Common myeloid progenitor, CD34-positive (primary cell): ENCODE data around the gene PEAK1.

Source experiments
- CTCF ChIA-PET: fragments of 350-600 bp; sonication (Branson Sonifier 250); formaldehyde crosslinking; loops from one replicate; lab custom pipeline; 2021; ENCODE audit warnings: antibody characterized with exemption; lab: Charles Lee
- POLR2A ChIA-PET: fragments of 350-600 bp; sonication (Branson Sonifier 250); formaldehyde crosslinking; loops from one replicate; lab custom pipeline; 2021; ENCODE audit warnings: antibody characterized with exemption; lab: Charles Lee
- DNase-seq, 3 donors: peaks; one replicate each; pipeline versions ENCODE4 v3.0.0 to v3.0.0-alpha.2; 2013
- H3K27ac ChIP-seq, 2 experiments: 1 replicate in 1 of 2; 2 replicates in 1 of 2; pipeline ENCODE4 v1.7.0; 2013; ENCODE audit warnings: inconsistent platforms in 2 of 2, low read length in 2 of 2, mild to moderate bottlenecking in 2 of 2, low read depth in 1 of 2, moderate library complexity in 1 of 2; ENCODE audit not compliant: severe bottlenecking in 2 of 2, insufficient read depth in 1 of 2, poor library complexity in 1 of 2
- H3K27me3 ChIP-seq, 5 experiments: replicated peaks in 2 of 5; 1 replicate in 3 of 5; 2 replicates in 2 of 5; pipeline versions ENCODE4 v1.6.1 to v1.7.0; 2013; ENCODE audit warnings: low read length in 4 of 5, mild to moderate bottlenecking in 2 of 5, moderate library complexity in 2 of 5, inconsistent platforms in 1 of 5; ENCODE audit not compliant: insufficient read depth in 5 of 5, control insufficient read depth in 4 of 5
- H3K36me3 ChIP-seq, 4 experiments: 1 replicate in 2 of 4; 2 replicates in 2 of 4; pipeline versions ENCODE4 v1.6.1 to v1.7.0; 2013; ENCODE audit warnings: low read length in 3 of 4, control low read depth in 1 of 4, mild to moderate bottlenecking in 1 of 4; ENCODE audit not compliant: control insufficient read depth in 4 of 4, insufficient read depth in 4 of 4
- H3K4me1 ChIP-seq, 4 experiments: 1 replicate in 3 of 4; 2 replicates in 1 of 4; pipeline versions ENCODE4 v1.6.1 to v1.7.1; 2013; ENCODE audit warnings: low read length in 3 of 4, mild to moderate bottlenecking in 3 of 4, control low read depth in 1 of 4, inconsistent platforms in 1 of 4, moderate library complexity in 1 of 4; ENCODE audit not compliant: control insufficient read depth in 4 of 4, insufficient read depth in 4 of 4; ENCODE audit errors: control extremely low read depth in 1 of 4
- H3K4me3 ChIP-seq, 7 experiments: 1 replicate in 4 of 7; 2 replicates in 3 of 7; pipeline versions ENCODE4 v1.5.1 to v1.7.0; 2013; ENCODE audit warnings: mild to moderate bottlenecking in 7 of 7, low read length in 6 of 7, moderate library complexity in 6 of 7, inconsistent platforms in 2 of 7, low read depth in 2 of 7, control low read depth in 1 of 7; ENCODE audit not compliant: insufficient read depth in 4 of 7, control insufficient read depth in 1 of 7; ENCODE audit errors: extremely low read depth in 1 of 7
- H3K9me3 ChIP-seq, 5 experiments: 1 replicate in 4 of 5; 2 replicates in 1 of 5; pipeline versions ENCODE4 v1.6.1 to v1.7.1; 2013; ENCODE audit warnings: low read length in 4 of 5, mild to moderate bottlenecking in 2 of 5, inconsistent platforms in 1 of 5, low read depth in 1 of 5, moderate library complexity in 1 of 5; ENCODE audit not compliant: control insufficient read depth in 4 of 5, insufficient read depth in 2 of 5; ENCODE audit errors: control extremely low read depth in 1 of 5
- WGBS: methylation state at CpG from one replicate; pipeline ENCODE4 v1.1.5; 2013; ENCODE audit not compliant: insufficient coverage; 5-methylcytosine and 5-hydroxymethylcytosine counted together

The PEAK1 gene

GRCh38 chr15:77067691-77068367 lies 352.1 kb downstream of the PEAK1 start:
- Histone ChIP-seq H3K4me3 (peak overlapping the region in 2 of 7 experiments; percentile 12 to 17), H3K27me3 (no peaks in the 10 kb centered on the region), H3K4me1 (peaks cover 32 to 49% (median 38%) of the 10 kb centered on the region in 4 experiments), H3K9me3 (no peaks in the 10 kb centered on the region), H3K36me3 (peaks cover 0 to 4% (median 0%) of the 10 kb centered on the region in 4 experiments), H3K27ac (no peak overlapping the region)
- ChIA-PET POLR2A (no interaction called here), CTCF (interaction anchor here (0.6 to 0.9 kb wide), 2 partner anchors 18 to 21 kb away, joined by 3 read pairs; no protein-coding TSS in a partner anchor)
- peak in 2 of 3 donors; percentile 27 to 42 for DNase-seq
- 47% methylated on average over 2 of the region's 3 CpGs for WGBS

DNA sequence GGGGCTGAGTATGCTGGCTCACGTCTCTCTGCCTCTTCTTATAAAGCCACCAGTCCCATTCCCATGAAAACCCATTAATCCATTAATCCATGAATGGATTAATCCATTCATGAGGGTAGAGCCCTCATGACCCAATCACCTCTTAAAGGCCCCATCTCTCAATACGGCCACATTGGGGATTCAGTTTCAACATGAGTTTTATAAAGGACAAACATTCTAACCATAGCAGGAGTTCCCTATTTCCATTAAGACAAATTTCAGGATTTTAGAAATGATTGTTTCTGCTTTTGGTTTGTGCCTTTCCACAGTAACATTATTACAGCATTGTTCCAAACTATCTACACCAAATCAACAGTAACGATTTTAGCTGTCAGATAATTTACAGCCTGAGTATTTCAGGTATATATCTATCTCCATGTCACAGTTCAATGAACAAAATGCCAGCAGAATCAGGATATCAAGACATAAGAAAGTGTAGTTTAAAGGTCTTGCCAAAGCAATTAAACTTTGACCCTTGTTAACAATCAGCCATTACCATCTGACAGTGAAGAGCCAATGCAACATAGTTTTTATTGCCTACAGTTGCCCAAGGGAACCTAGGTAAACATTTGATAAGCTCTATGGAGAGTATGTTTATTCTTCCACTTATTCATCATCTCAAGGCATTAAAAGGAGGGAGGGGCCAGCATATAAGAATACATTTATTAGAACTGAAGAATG lies 352.8 kb downstream of the PEAK1 start:
- Histone ChIP-seq H3K4me3 (no peak overlapping the region), H3K27ac (no peak overlapping the region), H3K36me3 (peaks cover 0 to 4% (median 0%) of the 10 kb centered on the region in 4 experiments), H3K4me1 (peaks cover 32 to 49% (median 38%) of the 10 kb centered on the region in 4 experiments), H3K27me3 (no peaks in the 10 kb centered on the region), H3K9me3 (no peaks in the 10 kb centered on the region)
- peak in 1 of 3 donors; percentile 19 for DNase-seq
- 86% methylated on average over 2 of the region's 3 CpGs for WGBS
- CTCF ChIA-PET: interaction anchor here (0.6 to 1.1 kb wide), 3 partner anchors 20 to 37 kb away, joined by 3 read pairs; no protein-coding TSS in a partner anchor
- POLR2A ChIA-PET: no interaction called here

GRCh38 chr15:77064539-77065308 lies 355.2 kb downstream of the PEAK1 start:
- H3K36me3 ChIP-seq: peaks cover 0 to 4% (median under 1%) of the 10 kb centered on the region in 4 experiments

DNA sequence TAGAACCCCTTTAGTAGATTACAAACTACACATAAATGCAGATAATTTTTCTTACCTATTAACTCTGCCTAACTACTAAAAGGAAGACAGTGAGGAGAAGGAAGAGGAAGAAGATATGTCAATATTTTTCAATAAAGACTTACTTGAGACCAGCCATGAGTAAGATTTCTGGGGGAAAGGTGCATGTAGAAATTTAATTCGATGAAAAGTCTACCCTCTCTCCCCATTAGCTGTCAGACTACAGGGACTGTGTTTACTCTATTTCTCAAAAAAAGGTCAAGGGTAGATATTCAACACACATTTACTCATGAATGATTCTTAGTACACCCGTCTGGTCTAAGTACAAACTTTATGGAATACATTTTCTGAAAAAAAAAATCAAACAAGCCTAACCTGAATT lies 355.8 kb downstream of the PEAK1 start:
- Histone ChIP-seq H3K9me3 (no peaks in the 10 kb centered on the region), H3K4me1 (peaks cover 28 to 45% (median 32%) of the 10 kb centered on the region in 4 experiments), H3K4me3 (no peak overlapping the region), H3K27ac (peak overlapping the region in 1 of 2 experiments; percentile 66), H3K36me3 (peaks cover 0 to 2% (median 0%) of the 10 kb centered on the region in 4 experiments), H3K27me3 (no peaks in the 10 kb centered on the region)
- WGBS: no CpG with 5 or more reads among the region's 2 CpGs
- ChIA-PET POLR2A (interaction anchor here (0.9 kb wide), 1 partner anchor 33 kb away, joined by 3 read pairs; no protein-coding TSS in a partner anchor), CTCF (interaction anchor here (1.5 kb wide), 1 partner anchor 18 kb away, joined by 6 read pairs; no protein-coding TSS in a partner anchor)
- DNase-seq: no peak

More at GRCh38 chr15:77064539-77065308, 355.2 kb downstream of the PEAK1 start:
- Histone ChIP-seq H3K4me1 (peaks cover 30 to 46% (median 35%) of the 10 kb centered on the region in 4 experiments), H3K9me3 (no peaks in the 10 kb centered on the region), H3K27me3 (no peaks in the 10 kb centered on the region), H3K4me3 (peak overlapping the region in 2 of 7 experiments; percentile 3 to 22), H3K27ac (peak overlapping the region in 1 of 2 experiments; percentile 66)
- CTCF ChIA-PET: interaction anchor here (1.5 kb wide), 1 partner anchor 18 kb away, joined by 6 read pairs; no protein-coding TSS in a partner anchor
- POLR2A ChIA-PET: no interaction called here
- peak in 2 of 3 donors; percentile 50 to 64 for DNase-seq
- 56% methylated on average over 2 of the region's 6 CpGs for WGBS

DNA sequence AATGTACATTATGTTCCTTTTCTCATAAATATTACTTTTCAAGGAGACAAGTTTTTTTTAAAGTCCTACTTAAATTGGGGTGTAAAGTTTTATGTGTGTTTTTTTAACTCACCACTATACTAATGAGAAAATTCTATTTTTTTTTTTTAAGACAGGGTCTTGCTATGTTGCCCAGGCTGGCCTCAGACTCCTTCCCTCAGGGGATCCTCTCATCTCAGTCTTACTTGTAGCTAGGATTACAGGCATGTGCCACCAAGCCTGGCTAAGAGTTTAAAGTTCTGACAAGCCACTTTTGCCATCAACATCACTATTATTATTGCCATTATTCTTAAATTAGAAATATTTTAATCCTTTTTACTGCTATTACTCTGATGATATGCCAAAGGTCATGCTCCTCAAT lies 356.7 kb downstream of the PEAK1 start:
- Histone ChIP-seq H3K27me3 (no peaks in the 10 kb centered on the region), H3K36me3 (peaks cover 0 to 2% (median 0%) of the 10 kb centered on the region in 4 experiments), H3K4me1 (peaks cover 24 to 44% (median 31%) of the 10 kb centered on the region in 4 experiments), H3K27ac (no peak overlapping the region), H3K9me3 (no peaks in the 10 kb centered on the region), H3K4me3 (no peak overlapping the region)
- POLR2A ChIA-PET: interaction anchor here (0.9 kb wide), 1 partner anchor 32 kb away, joined by 3 read pairs; no protein-coding TSS in a partner anchor
- CTCF ChIA-PET: interaction anchor here (0.8 to 1.5 kb wide), 2 partner anchors 17 to 55 kb away, joined by 3 to 6 read pairs; no protein-coding TSS in a partner anchor
- DNase-seq: no peak

- POLR2A ChIA-PET: no interaction called here
- Histone ChIP-seq H3K36me3 (peaks cover 0 to 7% (median 3%) of the 10 kb centered on the region in 4 experiments), H3K9me3 (no peaks in the 10 kb centered on the region), H3K27ac (no peak overlapping the region), H3K4me3 (no peak overlapping the region), H3K4me1 (peaks cover 12 to 32% (median 15%) of the 10 kb centered on the region in 4 experiments), H3K27me3 (no peaks in the 10 kb centered on the region)
- DNase-seq: no peak
- CTCF ChIA-PET: interaction anchor here (0.7 to 2.3 kb wide), 7 partner anchors 10 to 483 kb away, joined by 3 to 9 read pairs (median 3); partner anchors contain the start of gene TSPAN3
These were observed 359.4 kb downstream of the PEAK1 start for GRCh38 chr15:77060546-77060945.
